ENCODE results near the gene PKD2. TPM values are rescaled to one million over a fixed set of nuclear protein-coding genes. Genes with fewer than 3 reads are reported as not detected.
"Not testable (repeated sequence)": the region's sequence is repeated elsewhere in the genome, so short reads cannot be mapped to it uniquely, and the experiment has no call there.

PKD2 gene
- total RNA-seq, 1 donor from 2014 or later = 25.1 TPM

DNA sequence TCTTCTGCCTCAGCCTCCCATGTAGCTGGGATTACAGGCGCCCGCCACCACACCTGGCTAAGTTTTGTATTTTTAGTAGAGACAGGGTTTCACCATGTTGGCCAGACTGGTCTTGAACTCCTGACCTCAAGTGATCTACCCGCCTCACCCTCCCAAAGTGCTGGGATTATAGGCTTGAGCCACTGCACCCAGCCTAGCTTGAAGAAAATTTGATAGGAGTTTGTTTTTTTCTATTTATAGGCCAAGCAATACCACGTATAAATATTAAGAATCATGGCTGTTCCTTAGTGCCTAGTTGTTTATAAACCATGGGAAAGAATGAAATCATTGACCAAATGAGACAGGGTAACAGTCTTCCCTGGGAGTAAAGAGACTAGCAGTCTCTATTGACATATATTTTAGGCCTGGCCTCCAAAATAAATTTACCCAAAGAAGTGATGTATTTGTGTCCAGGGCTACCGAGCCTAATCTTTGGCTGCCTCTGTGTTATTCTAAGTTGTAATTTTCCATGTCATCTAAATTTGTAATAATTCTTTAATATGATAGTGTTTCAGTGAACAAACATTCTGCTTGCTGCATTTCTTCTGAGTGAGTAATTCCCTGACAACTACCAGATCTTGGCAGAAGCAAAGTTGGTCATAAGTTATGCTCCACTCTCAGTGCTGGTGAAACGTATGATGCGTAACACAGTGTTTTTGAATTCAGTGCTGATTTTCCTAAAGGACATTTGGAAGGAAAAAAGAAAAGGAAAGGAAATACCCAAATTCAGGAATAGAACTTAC lies 10.3 kb downstream of the PKD2 start:
- DNase-seq (ENCODE audit: low spot score) = no peak
- intact Hi-C loops (cut with DNase I) = no loop called here

DNA sequence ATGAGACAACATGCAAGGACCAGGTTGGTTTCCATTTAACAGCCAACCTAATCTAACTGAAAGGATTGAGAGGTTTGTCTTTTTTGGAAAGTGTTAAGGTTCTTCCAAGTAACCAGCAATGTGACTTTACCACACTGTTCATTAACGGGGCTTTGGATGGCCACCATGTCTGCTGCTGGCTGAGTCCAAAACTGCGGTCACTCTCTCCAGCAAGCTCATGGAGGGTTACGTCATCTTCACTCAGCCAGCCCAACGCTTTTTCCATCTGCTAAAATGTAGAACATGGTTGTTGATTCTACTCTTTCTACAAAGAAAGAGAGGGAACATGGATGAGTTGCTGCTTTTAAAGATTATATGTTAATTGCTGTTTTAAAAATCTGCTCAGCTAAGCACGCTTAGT lies 11.0 kb downstream of the PKD2 start:
- DNase-seq (ENCODE audit: low spot score) = no peak
- intact Hi-C loops (cut with DNase I) = no loop called here

DNA sequence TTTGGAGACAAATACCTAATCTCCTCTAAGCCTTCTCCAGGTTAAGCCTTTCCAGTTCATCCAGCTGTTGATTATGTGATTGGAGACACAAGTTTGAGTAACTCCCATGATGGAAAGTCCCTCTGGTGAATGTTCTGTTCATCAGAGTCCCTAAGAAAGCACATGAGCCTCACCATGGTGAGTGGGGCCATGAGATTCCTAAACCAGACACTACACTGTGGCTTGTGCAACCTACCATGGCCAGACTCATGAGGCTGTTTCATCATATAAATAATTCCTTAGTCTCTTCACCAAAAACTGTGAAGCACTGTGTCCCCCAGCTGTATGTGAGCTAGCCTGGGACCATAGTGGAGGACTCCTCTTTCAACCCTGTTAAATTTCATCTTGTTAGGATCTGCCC lies 14.4 kb downstream of the PKD2 start:
- intact Hi-C loops (cut with DNase I) = no loop called here
- no peak for DNase-seq (ENCODE audit: low spot score)

DNA sequence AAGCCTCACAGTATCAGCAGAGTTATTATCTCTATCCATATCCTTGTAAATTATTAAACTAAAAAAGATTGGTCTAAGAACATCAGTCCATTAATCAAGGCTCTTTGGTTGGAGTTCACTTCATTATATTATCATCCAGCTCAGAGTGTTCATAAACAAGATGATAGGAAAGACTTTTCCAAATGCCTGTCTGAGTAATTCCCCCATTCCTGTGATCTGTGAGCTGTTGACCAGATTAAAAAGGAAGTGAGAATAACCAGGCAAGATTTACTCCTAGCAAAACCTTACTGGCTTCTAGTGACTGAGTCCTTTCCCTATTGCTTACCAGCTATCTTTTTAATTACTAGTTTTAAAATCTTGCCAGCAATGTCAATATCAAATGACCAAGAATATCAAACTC lies 14.9 kb downstream of the PKD2 start:
- intact Hi-C loops (cut with DNase I) = no loop called here
- DNase-seq (ENCODE audit: low spot score) = no peak

DNA sequence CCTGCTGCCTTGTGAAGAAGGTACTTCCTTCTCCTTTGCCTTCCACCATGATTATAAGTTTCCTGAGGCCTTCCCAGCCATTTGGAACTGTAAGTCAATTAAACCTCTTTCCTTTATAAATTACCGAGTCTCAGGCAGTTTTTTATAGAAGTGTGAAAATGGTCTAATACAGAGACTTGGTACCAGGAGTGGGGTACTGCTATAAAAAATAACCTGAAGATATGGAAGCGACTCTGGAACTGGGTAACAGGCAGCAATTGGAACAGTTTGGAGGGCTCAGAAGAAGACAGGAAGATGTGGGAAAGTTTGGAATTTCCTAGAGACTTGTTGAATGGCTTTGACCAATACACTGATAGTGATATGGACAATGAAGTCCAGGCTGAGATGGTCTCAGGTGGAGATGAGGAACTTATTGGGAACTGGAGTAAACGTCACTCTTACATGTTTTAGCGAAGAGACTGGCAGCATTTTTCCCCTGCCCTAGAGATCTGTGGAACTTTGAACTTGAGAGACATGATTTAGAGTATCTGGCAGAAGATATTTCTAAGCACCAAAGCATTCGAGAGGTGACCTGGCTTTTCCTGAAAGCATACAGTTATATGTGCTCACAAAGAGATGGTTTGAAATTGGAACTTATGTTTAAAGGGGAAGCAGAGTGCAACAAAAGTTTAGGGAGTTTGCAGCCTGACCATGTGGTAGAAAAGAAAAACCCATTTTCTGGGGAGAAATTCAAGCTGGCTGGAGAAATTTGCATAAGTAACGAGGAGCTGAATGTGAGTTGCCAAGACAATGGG lies 18.6 kb downstream of the PKD2 start:
- DNase-seq (ENCODE audit: low spot score); intact Hi-C loops (cut with DNase I): not testable (repeated sequence)

DNA sequence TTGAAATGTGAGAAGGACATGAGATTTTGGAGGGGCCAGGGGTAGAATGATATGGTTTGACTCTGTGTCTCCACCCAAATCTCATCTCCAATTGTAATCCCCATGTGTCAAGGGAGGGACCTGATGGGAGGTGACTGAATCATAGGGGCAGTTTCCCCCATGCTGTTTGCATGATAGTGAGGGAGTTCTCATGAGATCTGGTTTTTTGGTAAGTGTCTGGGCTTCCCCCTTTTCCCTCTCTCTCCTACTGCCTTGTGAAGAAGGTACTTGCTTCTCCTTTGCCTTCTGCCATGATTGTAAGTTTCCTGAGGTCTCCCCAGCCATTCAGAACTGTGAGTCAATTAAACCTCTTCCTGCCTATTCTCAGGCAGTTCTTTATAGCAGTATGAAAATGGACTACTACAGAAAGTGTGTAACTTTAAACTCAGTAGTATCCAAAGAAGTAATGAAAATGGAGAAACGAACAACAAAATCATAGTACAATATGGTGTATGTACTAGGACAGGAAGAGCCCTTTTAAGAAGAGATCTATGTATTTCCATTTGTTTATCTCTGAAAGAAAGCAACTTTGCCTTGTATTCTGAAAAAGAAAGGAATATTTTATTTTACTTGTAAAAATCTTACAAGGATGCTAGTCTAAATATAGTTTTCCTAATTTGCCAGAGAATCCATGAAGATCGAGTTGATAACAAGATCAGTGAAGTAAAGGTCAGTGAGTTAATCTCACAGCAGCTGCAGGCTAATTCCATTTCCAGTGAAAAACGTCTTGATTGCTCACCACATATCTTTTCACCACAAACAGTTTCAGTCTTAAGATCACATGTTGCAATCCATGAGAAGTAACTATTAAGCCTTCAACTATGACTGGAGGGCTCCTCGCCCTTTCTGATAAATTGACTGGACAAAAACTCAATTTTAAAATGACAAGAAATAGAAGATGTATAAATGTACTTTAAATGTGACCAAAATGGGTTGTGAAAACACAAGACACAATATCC lies 20.5 kb downstream of the PKD2 start:
- intact Hi-C loops (cut with DNase I) = no loop called here
- DNase-seq (ENCODE audit: low spot score) = no peak

DNA sequence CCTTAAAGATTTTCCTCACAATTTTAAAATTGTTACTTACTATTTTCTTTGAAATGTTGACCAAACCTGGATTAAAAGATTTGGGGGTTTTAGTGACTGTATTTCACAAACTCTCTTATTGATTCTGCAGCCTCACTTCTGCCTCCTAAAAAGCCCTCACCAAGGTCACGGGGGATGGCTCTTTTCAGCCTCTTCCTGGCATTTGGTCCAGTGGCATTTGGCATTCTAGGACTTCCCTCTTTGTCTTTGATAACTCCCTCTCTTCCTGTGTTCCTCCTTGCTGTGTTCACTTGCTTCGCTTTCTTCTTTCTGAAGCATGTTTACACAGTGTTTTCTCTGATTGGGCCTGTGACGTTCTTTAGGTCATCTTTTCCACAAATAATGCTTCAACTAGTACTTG lies 21.5 kb downstream of the PKD2 start:
- DNase-seq (ENCODE audit: low spot score) = no peak
- intact Hi-C loops (cut with DNase I) = no loop called here

DNA sequence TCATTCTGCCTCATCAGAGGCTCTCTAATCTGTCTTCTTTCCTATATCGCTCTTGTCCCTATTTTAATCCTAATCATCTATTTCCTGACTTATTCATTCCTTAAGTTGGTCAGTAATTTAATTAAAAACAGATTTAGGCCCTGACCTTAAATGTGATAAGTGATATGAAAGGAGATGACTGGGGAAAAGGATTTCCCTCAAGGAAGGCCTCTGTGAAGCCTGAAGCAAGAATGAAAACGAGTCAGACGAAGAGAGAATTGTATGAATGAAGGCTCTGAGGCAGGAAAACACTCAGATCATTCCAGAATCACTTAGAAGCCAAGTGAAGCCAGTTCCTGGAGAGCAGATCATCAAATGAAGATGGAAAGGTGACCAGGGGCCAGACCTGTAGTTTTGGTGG lies 22.1 kb downstream of the PKD2 start:
- intact Hi-C loops (cut with DNase I) = no loop called here

DNA sequence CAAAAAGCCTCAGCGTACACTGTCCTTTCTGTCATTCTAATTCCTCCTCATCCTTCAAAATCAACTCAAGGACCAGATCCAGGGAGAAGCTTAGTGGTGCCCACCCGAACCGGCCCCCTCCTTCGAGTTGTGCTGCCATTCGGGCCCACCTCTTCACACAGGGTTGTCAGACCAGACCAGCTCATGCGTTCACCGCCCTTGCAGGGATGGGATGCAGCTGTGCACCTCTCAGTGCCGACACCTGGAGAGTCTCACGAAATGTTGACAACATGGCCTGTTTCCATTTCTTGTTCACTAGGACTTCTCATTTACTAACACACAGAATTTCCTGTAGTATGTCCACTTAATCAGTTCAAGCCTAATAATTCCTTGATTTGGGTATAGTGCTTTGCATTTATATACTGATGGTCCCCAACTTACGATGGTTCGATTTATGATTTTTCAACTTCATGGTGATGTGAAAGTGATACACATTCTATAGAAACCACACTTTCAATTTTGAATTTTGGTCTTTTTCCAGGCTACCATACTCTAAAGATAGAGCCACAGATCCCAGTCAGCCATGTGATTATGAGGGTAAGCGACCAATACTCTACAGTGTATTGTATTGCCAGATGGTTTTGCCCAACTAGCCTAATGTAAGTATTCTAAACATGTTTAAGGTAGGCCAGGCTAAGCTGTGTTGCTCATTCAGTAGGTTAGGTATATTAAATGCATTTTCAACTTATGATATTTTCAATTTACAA lies 23.3 kb downstream of the PKD2 start:
- intact Hi-C loops (cut with DNase I) = loop anchor here (10.0 kb wide), 1 partner anchor 484 kb away; no protein-coding TSS in a partner anchor
- no peak for DNase-seq (ENCODE audit: low spot score)

More for the DNA sequence above, 22.1 kb downstream of the PKD2 start:
- no peak for DNase-seq (ENCODE audit: low spot score)

DNA sequence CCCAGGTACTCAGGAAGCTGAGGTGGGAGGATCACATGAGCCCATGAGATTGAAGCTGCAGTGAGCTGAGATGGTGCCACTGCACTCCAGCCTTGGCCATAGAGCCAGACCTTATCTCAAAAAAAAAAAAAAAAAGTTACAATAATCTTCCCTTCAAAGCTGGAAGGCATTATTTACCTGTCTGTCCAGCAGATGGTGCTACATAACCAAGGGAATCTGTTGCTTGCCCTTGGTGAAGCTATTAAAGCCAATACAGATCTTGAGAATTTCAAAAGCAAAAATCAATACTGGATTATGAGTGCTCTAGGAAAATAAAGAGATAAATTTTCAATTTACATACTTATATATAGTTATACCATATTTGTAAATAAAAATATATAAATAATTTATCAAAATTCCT lies 25.9 kb downstream of the PKD2 start:
- intact Hi-C loops (cut with DNase I) = loop anchor here (1.0 to 10.0 kb wide), 2 partner anchors 179 to 481 kb away; no protein-coding TSS in a partner anchor
- no peak for DNase-seq (ENCODE audit: low spot score)

DNA sequence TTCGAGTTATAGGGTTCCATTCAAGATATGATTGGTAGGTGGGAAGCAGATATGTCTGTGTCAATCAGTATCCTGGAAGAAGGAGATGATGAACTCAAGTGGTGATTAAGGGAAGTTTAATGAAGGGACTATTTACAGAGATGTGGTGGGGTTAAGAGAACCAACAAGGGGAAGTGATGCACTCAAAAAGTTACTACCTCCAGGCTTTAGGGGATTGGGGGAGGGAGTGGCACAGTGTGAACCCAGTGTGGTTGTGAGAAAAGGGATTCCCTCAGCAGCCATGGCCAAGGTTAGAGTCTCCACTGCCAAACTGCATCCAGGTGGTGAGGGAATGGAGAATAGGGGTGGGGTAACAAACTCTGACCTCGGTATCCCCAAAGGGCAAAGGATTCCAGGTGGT lies 27.9 kb downstream of the PKD2 start:
- no peak for DNase-seq (ENCODE audit: low spot score)
- intact Hi-C loops (cut with DNase I) = loop anchor here (10.0 kb wide), 1 partner anchor 480 kb away; no protein-coding TSS in a partner anchor

DNA sequence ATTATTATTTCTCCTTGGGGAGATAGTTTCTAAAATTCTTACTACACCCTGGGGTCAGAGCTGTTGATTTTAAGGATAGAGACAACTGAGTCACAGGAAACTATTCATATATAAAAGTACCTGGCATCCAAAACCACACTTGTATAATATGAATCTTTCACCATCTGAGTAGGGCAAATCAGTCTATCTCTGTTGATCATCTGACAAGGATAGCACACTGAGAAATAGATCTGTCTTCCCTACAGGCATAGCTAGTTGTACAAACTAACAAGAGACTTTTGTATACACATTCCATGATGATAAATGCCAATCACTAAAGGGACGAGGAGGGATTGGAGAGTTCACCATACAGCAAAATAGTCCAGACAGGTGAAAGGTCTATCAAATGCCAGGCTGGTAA lies 30.0 kb downstream of the PKD2 start:
- intact Hi-C loops (cut with DNase I) = loop anchor here (10.0 kb wide), 1 partner anchor 477 kb away; no protein-coding TSS in a partner anchor
- DNase-seq (ENCODE audit: low spot score) = no peak

DNA sequence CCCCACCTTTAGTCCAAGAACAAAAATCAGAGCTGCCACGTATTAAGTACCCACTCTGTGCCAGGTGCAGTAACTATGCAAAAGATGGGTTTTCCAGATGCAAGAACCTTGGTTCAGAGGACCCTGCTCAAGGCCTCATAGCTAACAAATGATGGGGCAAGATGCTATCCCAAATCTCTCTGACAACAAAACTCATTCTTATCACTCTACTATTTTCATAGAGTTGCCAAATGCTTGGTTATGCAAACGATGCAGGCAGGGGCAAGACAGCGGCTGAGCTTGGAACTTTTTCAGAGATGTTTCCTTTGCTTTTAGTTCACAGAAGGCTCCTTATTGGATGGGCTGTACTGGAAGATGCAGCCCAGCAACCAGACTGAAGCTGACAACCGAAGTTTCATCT lies 30.5 kb downstream of the PKD2 start:
- no peak for DNase-seq (ENCODE audit: low spot score)
- intact Hi-C loops (cut with DNase I) = loop anchor here (10.0 kb wide), 1 partner anchor 477 kb away; no protein-coding TSS in a partner anchor

DNA sequence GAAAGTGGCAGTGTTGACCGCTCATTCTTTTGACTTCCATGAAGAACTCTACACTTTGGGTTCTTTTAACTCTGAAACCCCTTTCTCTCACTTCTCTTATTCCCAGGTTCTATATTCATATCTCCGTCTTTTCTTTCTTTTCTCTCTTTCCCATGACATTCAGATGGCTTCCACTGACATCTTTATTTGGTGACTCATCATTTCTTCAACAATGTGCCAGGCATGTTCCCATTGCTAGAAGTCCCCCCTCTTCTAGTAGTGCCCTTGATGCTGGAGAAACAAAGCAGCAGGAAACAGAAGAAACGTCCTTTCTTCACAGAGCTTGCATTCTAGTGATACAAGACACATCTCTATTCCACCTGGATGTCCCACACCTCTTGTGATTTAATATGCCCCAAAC lies 33.3 kb downstream of the PKD2 start:
- intact Hi-C loops (cut with DNase I) = no loop called here

DNA sequence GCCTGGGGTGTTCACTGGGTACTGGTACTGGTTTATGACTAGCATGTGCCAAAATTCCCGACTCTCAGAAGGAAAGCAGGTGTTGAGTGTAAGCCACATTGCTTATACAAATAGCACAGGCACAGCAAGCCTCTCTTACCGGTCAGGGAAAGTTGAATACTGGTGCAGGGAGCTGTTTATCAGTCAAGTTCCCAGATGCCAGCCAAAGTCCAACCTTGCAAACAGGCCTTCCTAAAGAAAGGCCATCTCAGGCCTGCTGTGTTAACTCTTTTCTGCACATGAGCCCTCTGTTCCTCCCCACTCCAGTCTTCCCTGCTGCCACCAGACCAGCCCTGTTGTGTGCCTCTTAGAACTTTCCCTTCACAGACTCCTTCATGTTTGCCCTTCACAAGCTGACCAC lies 34.2 kb downstream of the PKD2 start:
- intact Hi-C loops (cut with DNase I) = no loop called here
- DNase-seq (ENCODE audit: low spot score) = no peak

More for the DNA sequence above, 33.3 kb downstream of the PKD2 start:
- no peak for DNase-seq (ENCODE audit: low spot score)

DNA sequence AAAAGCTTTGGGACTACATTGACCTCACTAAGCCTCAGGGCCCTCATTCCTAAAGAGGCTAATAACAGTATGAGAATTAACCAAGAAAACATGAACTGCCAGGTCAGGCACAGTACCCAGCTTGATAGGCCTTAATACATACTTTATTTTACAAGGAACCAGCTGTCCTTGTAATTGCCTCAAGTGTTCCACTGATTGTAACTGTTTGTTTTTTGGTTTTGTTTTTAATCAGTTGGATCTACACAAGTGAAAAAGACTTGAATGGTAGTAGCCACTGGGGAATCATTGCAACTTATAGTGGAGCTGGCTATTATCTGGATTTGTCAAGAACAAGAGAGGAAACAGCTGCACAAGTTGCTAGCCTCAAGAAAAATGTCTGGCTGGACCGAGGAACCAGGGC lies 35.6 kb downstream of the PKD2 start:
- intact Hi-C loops (cut with DNase I) = no loop called here
- DNase-seq (ENCODE audit: low spot score) = no peak

DNA sequence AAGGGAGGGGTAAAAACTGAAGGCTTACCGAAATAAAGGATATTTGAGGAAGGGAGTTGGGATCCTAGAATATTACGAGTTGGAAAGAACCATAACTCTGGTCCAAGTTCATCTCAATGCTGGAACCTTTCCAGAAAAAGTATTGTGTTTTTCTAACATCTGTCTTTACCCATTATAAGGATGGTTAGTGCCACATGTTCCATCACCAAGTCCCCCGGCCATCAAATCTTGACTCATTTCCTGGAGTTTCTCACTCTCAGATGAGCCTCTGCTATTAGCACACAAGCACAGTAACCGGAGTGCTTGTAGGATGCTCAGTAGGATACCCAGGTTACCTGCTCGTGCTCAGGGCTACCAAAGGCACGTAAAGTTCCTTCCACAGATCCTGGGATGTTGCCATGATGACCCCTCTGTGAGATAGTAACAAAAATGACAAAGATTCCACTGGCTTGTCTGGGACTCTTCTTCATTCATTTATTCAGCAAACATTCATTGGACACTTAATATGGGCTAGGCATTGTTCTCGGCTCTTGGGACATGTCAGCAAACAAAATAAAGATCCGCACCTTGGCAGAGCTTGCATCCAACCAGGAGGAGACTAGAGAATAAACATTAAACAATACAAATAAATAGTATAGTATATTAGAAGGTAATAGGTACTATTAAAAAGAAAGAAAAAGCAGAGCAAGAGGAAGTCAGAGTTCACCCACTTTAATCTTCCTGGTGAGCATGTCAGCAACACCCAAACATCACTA lies 36.3 kb downstream of the PKD2 start:
- intact Hi-C loops (cut with DNase I) = no loop called here
- no peak for DNase-seq (ENCODE audit: low spot score)

DNA sequence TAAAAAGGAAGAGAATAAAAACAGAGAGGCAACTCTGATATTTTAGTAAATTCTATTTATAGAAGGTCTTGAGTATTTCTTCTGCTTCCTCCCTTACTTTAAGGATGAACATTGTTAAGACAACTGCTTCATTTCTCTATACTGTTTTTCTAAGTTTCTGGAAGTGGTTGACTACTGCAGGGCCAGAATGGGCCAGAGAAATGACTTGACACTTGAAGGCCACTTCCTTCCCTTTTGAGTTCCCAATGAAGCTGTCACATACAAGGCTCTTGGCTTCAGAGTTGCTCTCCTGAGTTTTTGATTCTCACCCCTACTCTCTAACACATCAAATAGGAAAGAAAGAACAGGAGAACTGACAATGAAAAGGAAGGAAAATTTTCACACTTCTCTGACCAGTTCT lies 37.6 kb downstream of the PKD2 start:
- intact Hi-C loops (cut with DNase I) = no loop called here
- no peak for DNase-seq (ENCODE audit: low spot score)
